Stomach (tissue), 4 donors: ENCODE results near the gene CMTM1.

Experiments used
- CTCF ChIP-seq, 7 experiments: fragments of 450-650 bp in 4 of 7; fragments of 200-600 bp in 3 of 7; sonication (generic) in 3 of 7; IDR thresholded peaks; one replicate each; pipeline ENCODE4 v1.5.1; 2016 to 2019; ENCODE audit warnings: antibody characterized with exemption in 7 of 7, control low read depth in 2 of 7, mild to moderate bottlenecking in 1 of 7
- EP300 ChIP-seq: sonication (generic); formaldehyde crosslinking; IDR thresholded peaks from one replicate; pipeline ENCODE4 v1.6.1; 2017; ENCODE audit warnings: antibody characterized with exemption
- POLR2A ChIP-seq, 4 donors: fragments of 450-650 bp; IDR thresholded peaks; one replicate each; pipeline ENCODE4 v1.6.1; 2016; ENCODE audit warnings: antibody characterized with exemption in 4 of 4, control low read depth in 2 of 4, mild to moderate bottlenecking in 1 of 4, moderate library complexity in 1 of 4
- POLR2AphosphoS5 ChIP-seq, 3 donors: sonication (generic); formaldehyde crosslinking; IDR thresholded peaks; one replicate each; pipeline ENCODE4 v1.6.1; 2016; ENCODE audit warnings: antibody characterized with exemption in 3 of 3

GRCh38 chr16:66521252-66521713, 45.0 kb upstream of the CMTM1 start:
- TF ChIP-seq POLR2A (IDR thresholded peaks at IDR 0.05) (no peak), CTCF (IDR thresholded peaks at IDR 0.05) (no peak), EP300 (no peak), POLR2AphosphoS5 (IDR thresholded peaks at IDR 0.05) (no peak)
